HCT116 (cell line): Measurements from ENCODE around the gene ANGPTL8. TPM values are rescaled to one million over a fixed set of nuclear protein-coding genes. Genes with fewer than 3 reads are reported as not detected.

Experiments
- ATAC-seq: fragments of 200-7000 bp; cut with Tn5 transposase; 2 replicates; pipeline ENCODE4 v1.9.1; 2020; ENCODE audit warnings: mild to moderate bottlenecking, moderate library complexity
- BruUV-seq: library from RNA; stranded (reverse); fragments of 400-500 nt; replicated peaks from 2 replicates; lab custom pipeline; 2021; lab: Mats Ljungman, UMichigan
- CTCF ChIA-PET: fragments of 300-600 bp; sonication (Branson Sonifier 250); formaldehyde crosslinking; loops from one replicate; lab custom pipeline; 2021; ENCODE audit warnings: antibody characterized with exemption; lab: Charles Lee
- POLR2A ChIA-PET: fragments of 300-600, 350-600 bp; sonication (Branson Sonifier 250); formaldehyde crosslinking; loops from one replicate; lab custom pipeline; 2021; ENCODE audit warnings: antibody characterized with exemption; lab: Charles Lee
- RAD21 ChIA-PET, 2 experiments: fragments of 300-600 bp; sonication (Branson Sonifier 250); formaldehyde crosslinking; loops; one replicate each; lab custom pipeline; 2023; ENCODE audit warnings: low total read pairs in 2 of 2; ENCODE audit not compliant: uncharacterized antibody in 2 of 2, unreplicated experiment in 2 of 2, low non-redundant PET in 1 of 2; lab: Charles Lee
- DNase-seq: peaks from one replicate; pipeline ENCODE4 v3.0.0-alpha.2; 2010; ENCODE audit warnings: low read depth, low spot score
- H2AFZ ChIP-seq: fragments of 200-600 bp; shearing (Covaris generic), sonication (generic); 2 replicates; pipeline ENCODE4 v1.6.1; 2017; ENCODE audit warnings: low read depth, mixed run types, mixed read lengths, antibody characterized with exemption, low read length; ENCODE audit not compliant: poor library complexity, severe bottlenecking
- H3K27ac ChIP-seq: 2 replicates; pipeline ENCODE4 v1.5.1; 2012; ENCODE audit warnings: low read depth, low read length
- H3K27me3 ChIP-seq: fragments of 200-600 bp; sonication (generic); 2 replicates; pipeline ENCODE4 v1.6.1; 2016; ENCODE audit warnings: mixed run types, low read length, mixed read lengths; ENCODE audit not compliant: insufficient read depth
- H3K36me3 ChIP-seq, 2 experiments: fragments of 200-500 bp in 1 of 2; fragments of 200-600 bp in 1 of 2; sonication (Bioruptor generic) in 1 of 2; sonication (generic) in 1 of 2; 2 replicates each; pipeline versions ENCODE4 v1.5.1 to v1.6.1; 2014 to 2016; ENCODE audit warnings: low read length in 2 of 2, inconsistent platforms in 1 of 2, mixed read lengths in 1 of 2, mixed run types in 1 of 2; ENCODE audit not compliant: insufficient read depth in 2 of 2, control insufficient read depth in 1 of 2
- H3K4me1 ChIP-seq, 2 experiments: fragments of 200-600 bp in 1 of 2; sonication (generic) in 1 of 2; 2 replicates each; pipeline versions ENCODE4 v1.5.1 to v1.6.1; 2012 to 2017; ENCODE audit warnings: low read length in 2 of 2, inconsistent platforms in 1 of 2, mild to moderate bottlenecking in 1 of 2, mixed read lengths in 1 of 2, mixed run types in 1 of 2, moderate library complexity in 1 of 2; ENCODE audit not compliant: insufficient read depth in 2 of 2, control insufficient read depth in 1 of 2
- H3K4me2 ChIP-seq: fragments of 200-600 bp; sonication (generic); 2 replicates; pipeline ENCODE4 v1.6.1; 2017; ENCODE audit warnings: mixed run types, low read length, mixed read lengths
- H3K4me3 ChIP-seq, 2 experiments: fragments of 200-600 bp in 1 of 2; sonication (generic) in 1 of 2; replicated peaks in 1 of 2; 2 replicates each; pipeline ENCODE4 v1.5.1; 2011 to 2016; ENCODE audit warnings: low read length in 2 of 2, control low read depth in 1 of 2, low read depth in 1 of 2, mild to moderate bottlenecking in 1 of 2, mixed read lengths in 1 of 2, mixed run types in 1 of 2
- H3K79me2 ChIP-seq: fragments of 200-600 bp; sonication (generic); 2 replicates; pipeline ENCODE4 v1.6.1; 2017; ENCODE audit warnings: mild to moderate bottlenecking, mixed run types, low read length, moderate library complexity, mixed read lengths; ENCODE audit not compliant: insufficient read depth
- H3K9ac ChIP-seq: fragments of 200-600 bp; sonication (generic); 2 replicates; pipeline ENCODE4 v1.6.1; 2016; ENCODE audit warnings: low read length, mixed read lengths
- H3K9me2 ChIP-seq: fragments of 200-600 bp; sonication (generic), shearing (Covaris generic); 2 replicates; pipeline ENCODE4 v1.6.1; 2017; ENCODE audit warnings: mixed run types, mild to moderate bottlenecking, moderate library complexity; ENCODE audit not compliant: insufficient read depth
- H3K9me3 ChIP-seq, 2 experiments: fragments of 200-500 bp in 1 of 2; fragments of 200-600 bp in 1 of 2; sonication (Bioruptor generic) in 1 of 2; sonication (generic) in 1 of 2; 2 replicates each; pipeline ENCODE4 v1.6.1; 2014 to 2017; ENCODE audit warnings: low read length in 2 of 2, mixed read lengths in 2 of 2, inconsistent platforms in 1 of 2, low read depth in 1 of 2, mild to moderate bottlenecking in 1 of 2, mixed run types in 1 of 2, moderate library complexity in 1 of 2; ENCODE audit not compliant: control insufficient read depth in 1 of 2, insufficient read depth in 1 of 2
- H4K20me1 ChIP-seq: fragments of 200-600 bp; sonication (generic), shearing (Covaris generic); 2 replicates; pipeline ENCODE4 v1.6.1; 2017; ENCODE audit warnings: mixed run types, mild to moderate bottlenecking, moderate library complexity; ENCODE audit not compliant: insufficient read depth
- EGR1 ChIP-seq: IDR thresholded peaks from 2 replicates; pipeline ENCODE4 v1.6.1; 2012; ENCODE audit warnings: low read depth
- EZH2phosphoT487 ChIP-seq: fragments of 200-600 bp; IDR thresholded peaks from 2 replicates; pipeline ENCODE4 v1.6.1; 2018; ENCODE audit warnings: antibody characterized with exemption, borderline replicate concordance
- FOSL1 ChIP-seq: IDR thresholded peaks from 2 replicates; pipeline ENCODE4 v1.6.1; 2012; ENCODE audit warnings: low read depth
- JUND ChIP-seq: IDR thresholded peaks from 2 replicates; pipeline ENCODE4 v1.6.1; 2012
- POLR2A ChIP-seq: IDR thresholded peaks from 2 replicates; pipeline ENCODE4 v1.7.0; 2011; ENCODE audit warnings: borderline replicate concordance; ENCODE audit not compliant: insufficient read depth, insufficient read length; ENCODE audit errors: extremely low read depth
- REST ChIP-seq: IDR thresholded peaks from 2 replicates; pipeline ENCODE4 v1.6.1; 2012; ENCODE audit warnings: low read depth
- SP1 ChIP-seq: IDR thresholded peaks from 2 replicates; pipeline ENCODE4 v1.6.1; 2012; ENCODE audit warnings: low read depth
- TCF7L2 ChIP-seq: IDR thresholded peaks from 2 replicates; pipeline ENCODE4 v1.7.0; 2011; ENCODE audit warnings: borderline replicate concordance, inconsistent platforms; ENCODE audit not compliant: insufficient read depth, insufficient read length; ENCODE audit errors: extremely low read depth
- YY1 ChIP-seq: IDR thresholded peaks from 2 replicates; pipeline ENCODE4 v1.6.1; 2011; ENCODE audit warnings: low read length, low read depth, moderate library complexity, mild to moderate bottlenecking; ENCODE audit not compliant: insufficient replicate concordance; ENCODE audit errors: extremely low read depth
- intact Hi-C: fragments of 100-400 bp; cut with micrococcal nuclease; formaldehyde crosslinking; loops from 2 replicates; pipeline ENCODE4 v1.10.0; 2022
- total RNA-seq: library from RNA; stranded (reverse); gene quantifications from one replicate; pipeline ENCODE4 v1.2.1, GENCODE V29; 2021; ENCODE audit not compliant: unreplicated experiment

Gene ANGPTL8
- total RNA-seq, 1 experiment from 2014 or later = not detected

DNA sequence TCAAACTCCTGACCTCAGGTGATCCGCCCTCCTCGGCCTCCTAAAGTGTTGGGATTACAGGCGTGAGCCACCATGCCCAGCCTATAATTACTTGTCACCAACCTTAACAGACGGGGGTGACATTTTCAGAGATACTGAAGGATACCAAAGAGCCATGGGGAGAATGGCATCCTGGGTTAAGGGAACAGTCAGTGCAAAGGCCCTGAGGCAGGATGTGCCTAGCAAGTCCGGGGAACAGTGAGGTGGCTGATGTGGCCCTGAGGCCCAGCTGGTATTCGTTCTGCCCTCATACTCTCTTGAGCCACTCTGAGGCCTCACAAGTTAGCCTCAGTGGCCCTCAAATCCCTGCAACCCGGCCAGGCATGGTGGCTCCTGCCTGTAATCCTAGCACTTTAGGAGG lies 15.0 kb upstream of the ANGPTL8 start (continued):
- TF ChIP-seq REST (no peak), TCF7L2 (no peak), EZH2phosphoT487 (no peak)

- ChIA-PET CTCF (no interaction called here), POLR2A (no interaction called here)
Measured at GRCh38 chr19:11225172-11225571, 14.2 kb upstream of the ANGPTL8 start.

More at GRCh38 chr19:11225172-11225571, 14.2 kb upstream of the ANGPTL8 start:
- intact Hi-C loops = no loop called here
- no peak for TF ChIP-seq YY1
- TF ChIP-seq EZH2phosphoT487 = no peak
- no peak for TF ChIP-seq JUND
- TF ChIP-seq TCF7L2 = no peak
- no peak for TF ChIP-seq EGR1
- no peak for TF ChIP-seq FOSL1
- TF ChIP-seq SP1 = no peak
- no peak for TF ChIP-seq POLR2A
- TF ChIP-seq, all 23 proteins: peak for 0
- H3K4me2 ChIP-seq = no peak overlapping the region
- H3K27ac ChIP-seq = no peak overlapping the region
- H3K79me2 ChIP-seq = no peaks in the 10 kb centered on the region
- H3K4me3 ChIP-seq = no peak overlapping the region
- ATAC-seq (no peak), DNase-seq (no peak)
- H2AFZ ChIP-seq = no peak overlapping the region
- H3K9ac ChIP-seq = no peak overlapping the region
- H3K4me1 ChIP-seq = peaks cover 4 to 8% of the 10 kb centered on the region in 2 experiments; a peak in 3 of 4 replicates
- H3K9me3 ChIP-seq = peaks cover 6 to 11% of the 10 kb centered on the region in 2 experiments; a peak in 2 of 4 replicates
- RAD21 ChIA-PET = no interaction called here
- H3K9me2 ChIP-seq = no peaks in the 10 kb centered on the region
- H3K27me3 ChIP-seq = no peaks in the 10 kb centered on the region
- BruUV-seq = no TSS peak
- peaks cover 6 to 14% of the 10 kb centered on the region in 2 experiments; a peak in 3 of 4 replicates for H3K36me3 ChIP-seq
- no peaks in the 10 kb centered on the region for H4K20me1 ChIP-seq
